Right lung (tissue), 5 donors: ENCODE results near the gene GAP43. TPM values are rescaled to one million over a fixed set of nuclear protein-coding genes. Genes with fewer than 3 reads are reported as not detected.
A peak's percentile ranks its signal among the peaks of the same experiment; 100 is the strongest.

ENCODE experiments used
- DNase-seq, 2 donors: peaks; one replicate each; pipeline ENCODE4 v3.0.0-alpha.2; 2013
- polyA plus RNA-seq, 5 donors: library from polyadenylated mRNA; unstranded; fragments of 120-200 nt; gene quantifications; one replicate each; pipeline versions ENCODE4 v1.2.1 to v1.2.3, GENCODE V29; 2013; ENCODE audit warnings: inconsistent platforms in 1 of 5, low replicate concordance in 1 of 5; ENCODE audit not compliant: insufficient read length in 5 of 5, insufficient read depth in 1 of 5

The GAP43 gene
- polyA plus RNA-seq, 5 donors: 0.27 to 0.82 (median 0.70) TPM

DNA sequence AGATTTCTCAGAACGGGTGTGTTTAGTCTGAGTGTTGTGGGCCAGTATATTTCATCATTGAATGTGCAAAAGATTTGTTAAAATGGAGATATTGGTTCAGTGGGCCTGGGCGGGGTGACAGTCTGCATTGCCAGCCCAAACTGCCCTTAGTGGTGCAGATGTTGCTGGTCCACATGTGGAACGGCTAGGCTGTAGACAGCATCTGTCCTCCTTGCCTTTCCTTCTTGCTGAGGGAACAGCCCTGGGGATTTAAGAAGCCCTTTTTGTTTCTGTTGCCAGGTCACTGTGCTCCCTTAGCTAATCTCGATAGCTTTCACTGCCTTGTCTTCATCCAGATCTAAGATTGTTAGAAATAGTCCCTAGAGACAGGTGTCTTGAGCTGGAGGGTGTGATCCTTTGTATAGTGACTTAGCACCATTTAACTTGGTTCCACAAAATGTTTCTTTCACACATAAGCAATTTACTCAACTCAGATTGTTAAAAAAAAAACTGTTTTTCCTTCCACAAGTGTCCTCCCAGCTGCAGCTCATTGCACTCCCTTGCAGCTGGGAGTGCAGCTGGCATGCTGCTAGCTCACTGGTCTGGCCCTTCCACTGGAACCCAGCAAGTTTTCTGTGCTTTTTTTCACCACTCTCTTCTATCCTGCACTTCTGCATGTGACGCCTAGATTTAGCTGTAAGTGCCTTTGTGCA is 37.5 kb downstream of the GAP43 start:
- no peak for DNase-seq

DNA sequence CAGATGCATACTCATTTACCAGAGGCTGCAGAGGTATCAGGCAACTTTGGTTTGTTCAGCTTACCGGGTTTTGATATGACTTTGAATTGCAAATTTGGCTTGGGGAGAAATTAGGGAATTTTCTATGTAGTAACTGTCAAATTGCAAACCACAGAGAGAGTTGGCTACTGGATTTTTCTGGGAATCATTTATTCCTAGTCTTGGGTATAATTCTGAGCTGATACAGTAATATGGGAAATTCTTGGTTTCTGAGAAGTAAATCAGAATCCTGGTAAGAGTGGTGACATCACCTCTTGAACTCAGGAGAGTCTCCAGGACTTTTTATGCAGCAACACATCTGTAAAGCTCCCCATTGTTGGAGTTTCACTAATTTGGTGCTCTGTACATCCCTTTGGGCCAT is 39.0 kb downstream of the GAP43 start:
- no peak for DNase-seq

DNA sequence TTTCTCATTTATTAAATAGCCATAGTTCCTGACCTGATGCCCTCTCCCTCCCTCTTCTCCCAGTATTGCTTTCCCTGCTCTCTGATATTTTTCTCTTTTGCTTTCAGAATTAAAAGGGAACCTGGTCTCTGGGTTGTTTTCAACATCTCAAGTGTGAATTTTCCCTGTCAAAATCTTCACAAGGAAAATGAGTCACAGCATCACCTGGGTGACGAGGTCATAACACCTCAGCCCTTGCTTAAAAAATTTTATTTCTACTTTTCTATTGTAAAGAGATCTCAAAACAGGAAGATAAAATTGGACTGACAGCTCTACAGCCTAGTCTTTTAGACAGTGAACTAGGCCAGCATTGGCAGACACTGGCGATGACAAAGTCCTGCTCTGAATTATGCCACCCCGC is 40.1 kb downstream of the GAP43 start:
- DNase-seq: no peak

GRCh38 chr3:115666081-115666480 is 42.8 kb downstream of the GAP43 start:
- no peak for DNase-seq

DNA sequence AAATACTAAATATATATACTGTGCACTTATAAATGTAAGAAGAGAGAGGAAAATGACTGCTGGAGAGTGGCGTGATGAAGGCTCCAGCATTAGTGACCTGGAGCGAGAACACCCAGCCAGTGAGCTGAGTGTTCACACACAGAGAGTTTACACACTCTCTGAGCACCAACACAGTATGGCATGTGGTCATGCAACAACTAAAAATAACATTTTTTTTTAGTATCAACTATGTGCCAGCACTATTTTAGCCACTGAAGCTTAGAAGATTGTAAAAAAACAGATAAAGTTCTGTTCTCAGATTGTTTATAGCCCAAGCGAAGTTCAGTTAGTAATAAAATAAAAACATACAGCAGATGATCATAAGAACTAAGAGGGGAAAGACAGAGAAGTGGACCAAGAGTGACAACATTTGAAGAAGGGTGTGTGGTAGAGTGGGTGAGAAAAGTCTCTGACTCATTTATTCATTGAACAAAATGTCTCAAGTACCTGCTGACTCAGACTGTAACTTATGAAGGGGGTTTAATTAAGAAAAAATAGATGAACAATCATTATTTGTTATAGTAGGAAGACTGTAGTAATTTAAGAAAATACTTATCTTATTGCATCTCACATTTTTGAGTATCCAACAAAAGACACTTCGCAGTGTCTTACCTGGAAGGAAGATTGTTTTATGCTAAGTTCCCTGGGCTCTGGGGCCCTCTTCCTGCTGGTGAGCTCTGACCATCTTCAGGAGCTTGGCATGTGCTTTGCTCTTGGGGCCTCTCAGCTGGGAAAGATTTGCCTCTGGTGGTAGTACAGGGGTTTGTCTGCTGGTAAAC is 43.8 kb downstream of the GAP43 start:
- no peak for DNase-seq

DNA sequence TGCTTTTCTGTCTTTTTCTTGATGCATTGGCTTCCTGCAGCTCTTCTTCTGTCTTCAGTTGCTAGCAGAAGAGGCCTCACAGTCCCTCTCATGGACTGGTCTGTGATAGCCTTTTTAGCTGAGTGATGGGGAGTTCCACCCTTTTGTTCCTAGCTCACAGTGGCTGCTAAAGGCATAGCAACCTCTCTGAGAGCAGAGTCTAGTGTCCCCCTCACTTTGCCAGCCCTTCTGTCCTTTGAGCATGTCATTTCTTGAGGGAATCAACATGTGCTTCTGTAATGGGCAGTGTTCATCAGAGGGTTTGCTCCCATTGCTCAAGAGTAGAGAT is 44.4 kb downstream of the GAP43 start:
- no peak for DNase-seq

DNA sequence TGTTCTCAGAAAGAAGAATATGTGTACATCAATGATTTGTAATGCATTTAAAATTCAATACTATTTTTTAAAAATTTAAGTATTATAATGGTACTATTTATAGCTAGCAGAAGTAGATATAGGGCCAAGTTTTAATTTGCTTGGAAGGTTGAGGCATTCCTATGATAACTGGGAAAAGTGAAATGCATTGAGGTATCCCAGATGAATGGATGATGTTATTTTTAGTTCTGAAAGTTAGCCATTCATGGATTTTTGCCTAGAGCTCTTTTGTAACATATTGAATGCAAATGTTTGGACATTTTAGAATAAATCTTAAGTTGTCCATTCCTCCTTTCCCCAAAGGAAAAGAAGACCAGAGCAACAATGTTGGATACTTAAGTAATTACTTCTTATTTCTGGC is 47.6 kb downstream of the GAP43 start:
- no peak for DNase-seq

DNA sequence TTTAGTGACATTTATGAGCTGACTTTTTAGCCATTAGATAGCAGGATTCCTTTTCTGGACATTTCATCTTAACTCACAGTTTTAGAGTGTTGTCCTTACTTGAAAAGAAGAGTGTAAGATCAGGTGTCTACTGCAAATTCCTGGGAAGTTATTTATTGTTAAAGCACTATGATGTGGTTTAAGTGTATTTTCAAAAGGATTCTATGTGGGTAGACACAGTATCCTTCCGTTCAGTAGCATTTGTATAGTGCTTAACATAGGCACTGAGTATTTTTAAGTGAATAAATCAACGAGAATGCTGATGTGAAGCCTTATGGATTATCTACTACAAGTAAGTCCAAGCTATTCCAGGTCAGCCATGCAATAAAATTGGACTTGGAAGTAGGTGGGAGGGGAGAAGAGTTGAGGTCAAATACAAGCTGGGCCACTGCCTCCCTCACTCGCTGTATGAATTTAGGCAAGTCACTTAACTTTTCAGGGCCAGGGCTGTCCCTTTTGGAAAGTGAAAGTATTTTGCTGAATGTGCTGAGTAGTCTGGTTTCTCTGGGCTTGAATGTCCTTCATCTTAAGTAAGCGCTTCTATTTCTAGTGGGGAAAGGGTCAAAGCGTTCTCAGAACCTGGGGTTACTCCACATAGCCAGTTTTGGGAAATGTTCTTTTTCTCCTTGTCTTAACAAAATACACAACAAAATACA is 48.6 kb downstream of the GAP43 start:
- no peak for DNase-seq

DNA sequence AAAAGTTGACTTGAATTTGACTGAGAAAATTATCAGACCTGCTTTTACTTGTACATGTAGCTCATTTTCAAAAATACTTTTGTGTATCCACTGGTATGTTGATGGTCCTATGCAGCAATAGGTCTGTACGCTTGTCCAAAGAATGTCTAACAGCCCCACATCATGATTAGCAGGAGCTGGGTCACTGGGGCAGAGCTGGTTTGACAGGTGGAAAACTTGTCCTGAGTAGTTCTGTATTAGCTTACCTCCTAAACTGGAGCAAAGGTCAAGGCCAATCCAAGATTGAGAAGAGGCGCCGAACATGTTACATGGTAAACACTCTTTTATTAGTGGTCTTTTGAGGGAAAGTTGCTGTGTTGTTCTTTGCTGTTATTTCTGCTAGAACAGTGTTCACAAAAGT is 50.6 kb downstream of the GAP43 start:
- DNase-seq: no peak

- no peak for DNase-seq
These were observed 53.0 kb downstream of the GAP43 start for GRCh38 chr3:115676336-115676735.

DNA sequence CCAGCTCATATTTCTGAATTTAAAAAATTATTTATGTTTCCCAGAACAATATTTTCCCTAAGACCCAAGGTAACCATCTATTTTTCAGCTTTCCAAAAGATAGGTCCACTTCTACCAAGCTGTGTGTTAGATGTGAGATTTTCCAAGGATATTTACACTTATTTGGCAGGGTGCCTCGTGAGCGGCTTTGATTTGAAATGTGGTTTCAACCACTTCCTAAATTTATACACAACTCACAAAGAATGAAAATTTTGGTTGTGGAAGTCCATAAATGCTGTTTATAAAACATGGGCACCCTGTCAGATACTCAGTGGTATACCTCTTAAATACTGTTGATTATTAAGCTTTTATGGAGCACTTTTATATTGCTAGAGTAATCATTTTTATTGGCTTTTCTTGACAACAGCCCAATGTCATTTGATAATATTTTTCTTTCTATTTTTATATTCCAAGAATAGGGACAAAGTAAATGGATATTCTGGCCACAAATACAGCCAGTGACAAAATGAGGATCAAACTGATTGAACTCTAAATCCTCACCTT is 57.6 kb downstream of the GAP43 start:
- DNase-seq: no peak

DNA sequence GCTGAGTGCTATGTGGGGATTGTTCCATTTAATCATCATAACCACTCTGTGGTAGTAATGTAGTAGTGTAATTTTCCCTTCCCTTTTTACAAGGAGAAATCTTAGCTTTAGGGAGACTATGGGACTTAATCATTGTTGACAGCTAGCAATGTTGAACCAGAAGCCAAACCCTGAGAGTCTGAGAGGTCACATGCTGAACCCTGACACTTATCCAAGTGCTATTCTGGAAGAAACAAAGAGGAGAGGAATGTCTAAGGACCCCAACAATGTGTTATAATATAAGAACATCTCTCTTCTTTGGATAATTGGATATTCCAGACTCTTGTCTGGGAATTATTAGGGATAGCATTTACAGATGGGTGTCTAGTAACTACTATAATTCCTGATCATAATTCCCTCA is 58.4 kb downstream of the GAP43 start:
- DNase-seq: no peak

DNA sequence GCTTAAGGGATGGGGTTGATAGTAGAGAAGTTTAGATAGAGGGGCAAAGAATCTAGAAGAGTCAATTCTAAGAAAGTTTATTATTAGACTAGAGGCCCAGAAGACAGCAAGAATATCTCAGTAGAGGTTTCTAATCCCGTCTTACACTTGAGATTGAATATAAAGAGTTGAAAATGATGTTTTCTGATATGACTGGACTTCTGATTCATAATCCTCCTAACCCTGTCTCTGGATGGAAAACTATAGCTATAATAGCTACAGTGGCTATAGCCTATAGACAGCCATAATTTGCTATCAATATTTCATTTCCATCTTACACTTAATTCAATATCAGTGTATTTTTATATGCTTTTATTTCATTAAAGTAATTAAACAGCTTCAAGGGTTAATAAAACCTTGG is 60.0 kb downstream of the GAP43 start:
- no peak for DNase-seq

DNA sequence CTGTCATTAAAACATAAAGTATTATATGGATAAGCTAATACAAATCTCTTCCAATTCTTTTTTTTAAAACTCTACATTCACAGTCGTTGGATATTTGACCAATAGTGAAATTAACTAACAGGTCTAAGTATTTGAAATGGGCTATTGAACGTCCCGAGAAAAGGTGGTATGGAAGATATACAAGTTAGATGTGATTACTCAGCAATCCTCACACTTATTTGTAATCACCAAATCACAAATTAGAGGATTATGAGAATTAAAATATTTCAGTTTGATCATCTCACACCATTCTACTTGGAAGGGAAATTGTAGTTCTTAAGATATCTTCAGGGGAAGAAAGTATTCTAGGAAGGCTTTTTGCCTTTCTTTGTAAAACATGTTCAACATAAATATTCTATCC is 60.5 kb downstream of the GAP43 start:
- no peak for DNase-seq

- no peak for DNase-seq
These were observed 61.8 kb downstream of the GAP43 start for GRCh38 chr3:115685097-115685496.

GRCh38 chr3:115687721-115688120 is 64.4 kb downstream of the GAP43 start:
- DNase-seq: no peak

- no peak for DNase-seq
These were observed 65.1 kb downstream of the GAP43 start for GRCh38 chr3:115688418-115688817.

- DNase-seq: no peak
These were observed 66.6 kb downstream of the GAP43 start for GRCh38 chr3:115689928-115690327.

DNA sequence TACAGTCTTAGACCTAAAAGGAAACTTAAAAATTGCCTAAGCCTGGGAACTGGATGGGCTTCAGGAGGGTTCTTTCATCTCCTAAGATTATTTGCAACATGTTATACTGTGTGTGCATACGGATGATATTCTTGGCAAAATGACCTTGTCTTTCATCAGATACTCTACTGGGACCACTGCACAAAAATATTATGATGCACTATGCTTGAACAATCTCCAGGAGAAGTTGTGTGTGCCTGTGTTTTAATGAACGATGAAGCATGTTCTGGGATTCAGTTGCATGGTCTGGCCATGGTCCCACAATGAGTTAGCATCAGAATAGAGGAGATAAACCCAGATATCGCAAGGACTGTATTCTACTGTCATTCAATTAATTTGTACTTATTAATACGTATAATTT is 68.7 kb downstream of the GAP43 start:
- DNase-seq: no peak

DNA sequence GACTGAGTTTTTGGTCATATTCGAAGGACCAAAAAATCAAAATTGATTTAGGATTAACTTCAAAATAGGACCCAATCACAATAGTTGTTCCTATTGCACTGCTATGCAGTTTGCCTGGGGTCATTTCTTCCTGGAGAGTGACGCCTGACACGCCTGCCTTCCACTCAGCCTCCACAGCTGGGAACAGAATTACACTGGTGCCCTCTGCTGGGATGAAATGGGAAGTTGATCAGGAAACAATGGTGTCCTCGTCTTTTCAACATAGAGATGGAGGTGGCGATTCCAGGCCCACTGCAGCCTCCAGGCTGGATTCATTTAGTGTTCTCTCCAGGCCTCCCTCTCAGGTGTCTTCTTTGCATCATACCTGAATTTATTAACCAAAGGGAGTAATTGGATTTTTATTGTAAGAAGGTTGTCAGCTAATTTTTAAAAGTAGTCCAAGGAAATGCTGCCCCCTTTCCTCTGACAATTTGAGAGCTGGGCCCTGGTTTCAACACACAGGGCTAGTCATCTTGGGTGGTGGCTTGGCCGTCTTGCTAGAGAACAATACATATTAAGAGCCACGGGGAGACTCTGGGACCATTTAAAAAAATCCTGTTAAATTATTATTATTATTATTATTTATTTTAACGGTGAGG is 69.7 kb downstream of the GAP43 start:
- DNase-seq: peak; percentile 55 to 76

GRCh38 chr3:115693868-115694267 is 70.6 kb downstream of the GAP43 start:
- DNase-seq: no peak

GRCh38 chr3:115695090-115695489 is 71.8 kb downstream of the GAP43 start:
- no peak for DNase-seq
